PC-3 (cell line): Measurements from ENCODE around the gene HAPLN2. TPM values are rescaled to one million over a fixed set of nuclear protein-coding genes. Genes with fewer than 3 reads are reported as not detected.

Experiments used
- ATAC-seq: fragments of 200-7000 bp; cut with Tn5 transposase; 2 replicates; pipeline ENCODE4 v1.9.1; 2020; ENCODE audit warnings: mild to moderate bottlenecking, moderate library complexity
- BruUV-seq: library from RNA; stranded (reverse); fragments of 400-500 nt; replicated peaks from 2 replicates; lab custom pipeline; 2021; lab: Mats Ljungman, UMichigan
- CTCF ChIA-PET: fragments of 300-600 bp; sonication (Branson Sonifier 250); formaldehyde crosslinking; loops from one replicate; lab custom pipeline; 2022; ENCODE audit warnings: antibody characterized with exemption; lab: Charles Lee
- POLR2A ChIA-PET: fragments of 300-600 bp; sonication (Branson Sonifier 250); formaldehyde crosslinking; loops from one replicate; lab custom pipeline; 2022; ENCODE audit warnings: antibody characterized with exemption; ENCODE audit not compliant: unreplicated experiment; lab: Charles Lee
- DNase-seq: peaks from one replicate; pipeline ENCODE4 v3.0.0-alpha.2; 2015
- H2AFZ ChIP-seq: fragments of 300-600 bp; sonication (generic); 2 replicates; pipeline ENCODE4 v1.6.0; 2016; ENCODE audit warnings: antibody characterized with exemption, low read length
- H3F3A ChIP-seq: fragments of 300-600 bp; sonication (generic); one replicate; pipeline ENCODE4 v1.6.0; 2017; ENCODE audit warnings: antibody characterized with exemption, low read length, control low read depth, mild to moderate bottlenecking; ENCODE audit not compliant: unreplicated experiment
- H3K27ac ChIP-seq: fragments of 300-600 bp; sonication (generic); 2 replicates; pipeline ENCODE4 v1.5.1; 2016; ENCODE audit warnings: mild to moderate bottlenecking, low read length
- H3K27me3 ChIP-seq: fragments of 300-600 bp; sonication (generic); 2 replicates; pipeline ENCODE4 v1.6.1; 2016; ENCODE audit warnings: low read length, mixed read lengths
- H3K36me3 ChIP-seq: fragments of 300-600 bp; sonication (generic); 2 replicates; pipeline ENCODE4 v1.6.1; 2016; ENCODE audit warnings: low read depth, mixed run types, low read length, mixed read lengths
- H3K4me1 ChIP-seq: fragments of 300-600 bp; sonication (generic); 2 replicates; pipeline ENCODE4 v1.5.1; 2016; ENCODE audit warnings: low read length; ENCODE audit not compliant: insufficient read depth
- H3K4me2 ChIP-seq: fragments of 300-600 bp; sonication (generic); 2 replicates; pipeline ENCODE4 v1.6.0; 2016; ENCODE audit warnings: low read length
- H3K4me3 ChIP-seq: fragments of 300-600 bp; sonication (generic); 2 replicates; pipeline ENCODE4 v1.5.1; 2016; ENCODE audit warnings: mild to moderate bottlenecking, low read length, mixed read lengths
- H3K79me2 ChIP-seq: fragments of 300-600 bp; sonication (generic); 2 replicates; pipeline ENCODE4 v1.6.1; 2017; ENCODE audit warnings: low read length, mixed read lengths
- H3K9ac ChIP-seq: fragments of 300-600 bp; sonication (generic); 2 replicates; pipeline ENCODE4 v1.6.0; 2016; ENCODE audit warnings: mild to moderate bottlenecking, low read length
- H3K9me2 ChIP-seq: fragments of 300-600 bp; sonication (generic); replicated peaks from 2 replicates; pipeline ENCODE4 v1.6.1; 2016; ENCODE audit warnings: mixed run types, low read length, mixed read lengths
- H3K9me3 ChIP-seq: fragments of 300-600 bp; sonication (generic); 2 replicates; pipeline ENCODE4 v1.6.1; 2016; ENCODE audit warnings: low read length, mixed read lengths
- H4K20me1 ChIP-seq: fragments of 300-600 bp; sonication (generic); 2 replicates; pipeline ENCODE4 v1.6.1; 2016; ENCODE audit warnings: low read length, mixed read lengths
- CTCF ChIP-seq: fragments of 300-600 bp; sonication (generic); conservative IDR thresholded peaks from 2 replicates; pipeline ENCODE4 v1.5.1; 2017; ENCODE audit warnings: antibody characterized with exemption, low read depth, mild to moderate bottlenecking, low read length
- EZH2 ChIP-seq: fragments of 300-600 bp; sonication (generic); IDR thresholded peaks from one replicate; pipeline ENCODE4 v1.6.1; 2017; ENCODE audit warnings: antibody characterized with exemption, mild to moderate bottlenecking, low read length; ENCODE audit not compliant: unreplicated experiment
- EZH2phosphoT487 ChIP-seq: fragments of 300-600 bp; sonication (generic); IDR thresholded peaks from 2 replicates; pipeline ENCODE4 v1.6.1; 2018; ENCODE audit warnings: mild to moderate bottlenecking, antibody characterized with exemption, low read length, borderline replicate concordance
- intact Hi-C: fragments of 100-400 bp; cut with micrococcal nuclease; formaldehyde crosslinking; loops from 2 replicates; pipeline ENCODE4 v1.9.0; 2023
- total RNA-seq: library from RNA; depleted of rRNA; stranded (reverse); fragments of >200 nt; gene quantifications from 2 replicates; pipeline ENCODE4 v1.2.3, GENCODE V29; 2014

HAPLN2 gene
- total RNA-seq, 1 experiment from 2014 or later, result 1.1 TPM

- no peaks in the 10 kb centered on the region for H3F3A ChIP-seq
- H3K9me2 ChIP-seq, result no peaks in the 10 kb centered on the region
- no peaks in the 10 kb centered on the region for H3K4me1 ChIP-seq
- DNase-seq, result peak; percentile 95
- no peak overlapping the region for H3K9ac ChIP-seq
- H3K27me3 ChIP-seq, result no peaks in the 10 kb centered on the region
- no peaks in the 10 kb centered on the region for H3K9me3 ChIP-seq
- H3K27ac ChIP-seq, result no peak overlapping the region
- ChIA-PET CTCF (interaction anchor here (0.6 kb wide), 1 partner anchor 83 kb away, joined by 4 read pairs; no protein-coding TSS in a partner anchor), POLR2A (no interaction called here)
- no peaks in the 10 kb centered on the region for H4K20me1 ChIP-seq
- H3K4me2 ChIP-seq, result no peak overlapping the region
- no peaks in the 10 kb centered on the region for H3K36me3 ChIP-seq
- peak overlapping the region; percentile 36; the same call in 1 of the 2 replicates for H2AFZ ChIP-seq
- no peaks in the 10 kb centered on the region for H3K79me2 ChIP-seq
- peak; percentile 74 for ATAC-seq
- no peak overlapping the region for H3K4me3 ChIP-seq
- intact Hi-C loops, result loop anchor here (1.0 kb wide), 1 partner anchor 24 kb away; no protein-coding TSS in a partner anchor
- no TSS peak for BruUV-seq
- peak; percentile 88 for TF ChIP-seq CTCF
- TF ChIP-seq EZH2, result no peak
- no peak for TF ChIP-seq EZH2phosphoT487
These were observed 35.2 kb upstream of the HAPLN2 start for GRCh38 chr1:156583821-156584622.

GRCh38 chr1:156584813-156585212, 34.4 kb upstream of the HAPLN2 start:
- intact Hi-C loops, result loop anchor here (1.0 kb wide), 1 partner anchor 23 kb away; no protein-coding TSS in a partner anchor
- TF ChIP-seq EZH2phosphoT487 (no peak), EZH2 (no peak), CTCF (peak; percentile 68)
- Histone ChIP-seq H3K27ac (no peak overlapping the region), H3K4me1 (no peaks in the 10 kb centered on the region), H3K9me2 (no peaks in the 10 kb centered on the region), H3K79me2 (no peaks in the 10 kb centered on the region), H2AFZ (no peak overlapping the region), H3K27me3 (no peaks in the 10 kb centered on the region), H3K4me2 (no peak overlapping the region), H4K20me1 (no peaks in the 10 kb centered on the region), H3K4me3 (no peak overlapping the region), H3K9me3 (no peaks in the 10 kb centered on the region), H3F3A (no peaks in the 10 kb centered on the region), H3K36me3 (no peaks in the 10 kb centered on the region), H3K9ac (no peak overlapping the region)
- ATAC-seq (peak; percentile 64), DNase-seq (peak; percentile 38)
- POLR2A ChIA-PET, result no interaction called here
- BruUV-seq, result no TSS peak
- CTCF ChIA-PET, result no interaction called here

GRCh38 chr1:156586323-156586722, 32.9 kb upstream of the HAPLN2 start:
- BruUV-seq, result no TSS peak
- H3K9ac ChIP-seq, result no peak overlapping the region
- ATAC-seq, result no peak
- H3K9me2 ChIP-seq, result no peaks in the 10 kb centered on the region
- no peaks in the 10 kb centered on the region for H4K20me1 ChIP-seq
- intact Hi-C loops, result no loop called here
- TF ChIP-seq EZH2phosphoT487 (no peak), EZH2 (no peak), CTCF (no peak)
- no peak for DNase-seq
- CTCF ChIA-PET, result no interaction called here
- no peaks in the 10 kb centered on the region for H3K9me3 ChIP-seq
- H2AFZ ChIP-seq, result no peak overlapping the region
- no peak overlapping the region for H3K4me2 ChIP-seq
- H3F3A ChIP-seq, result no peaks in the 10 kb centered on the region
- H3K79me2 ChIP-seq, result no peaks in the 10 kb centered on the region
- H3K27ac ChIP-seq, result no peak overlapping the region
- POLR2A ChIA-PET, result no interaction called here
- no peaks in the 10 kb centered on the region for H3K36me3 ChIP-seq
- peaks cover 5% of the 10 kb centered on the region for H3K4me1 ChIP-seq
- no peak overlapping the region for H3K4me3 ChIP-seq
- H3K27me3 ChIP-seq, result no peaks in the 10 kb centered on the region
